ENCODE data around the gene MALSU1.

DNA sequence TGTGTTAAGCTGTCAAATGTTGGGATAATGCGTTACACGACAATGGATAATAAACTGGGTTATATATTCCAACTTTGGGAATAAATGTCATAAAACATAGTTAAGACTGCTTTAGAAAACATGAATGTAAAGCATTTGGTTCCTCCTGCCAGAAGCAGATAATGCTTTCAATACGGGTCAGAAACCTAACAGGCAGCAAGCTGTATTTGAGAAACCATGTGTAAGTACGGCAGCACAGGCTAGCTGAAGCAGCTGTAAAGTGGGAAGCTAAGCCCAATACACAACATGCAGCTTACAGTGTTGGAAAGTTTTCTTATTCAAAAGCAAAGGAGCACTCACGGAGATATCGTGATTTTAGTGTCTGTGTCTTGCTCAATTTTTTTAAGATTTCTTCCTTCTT is 46.5 kb downstream of the MALSU1 start:
- no peak for TF ChIP-seq TAF1 (IDR thresholded peaks at IDR 0.05; ENCODE audit: borderline replicate concordance, low read depth, low read length)
- TF ChIP-seq POLR2A (IDR thresholded peaks at IDR 0.05; ENCODE audit: low read depth, low read length) = no peak
- no peak for TF ChIP-seq POLR2AphosphoS5 (IDR thresholded peaks at IDR 0.05; ENCODE audit: low read depth, low read length)
